ENCODE results near the gene CHMP2B.
A peak's percentile ranks its signal among the peaks of the same experiment; 100 is the strongest.

Gene CHMP2B

GRCh38 chr3:87268646-87269211, 41.6 kb downstream of the CHMP2B start:
- no peak for TF ChIP-seq CTCF (IDR thresholded peaks at IDR 0.05; ENCODE audit: low read length, missing control alignments)
- DNase-seq (ENCODE audit: low read depth), result no peak
- H3K4me3 ChIP-seq (replicated peaks; ENCODE audit: low read depth, low read length), result no peak overlapping the region

- no peak for DNase-seq (ENCODE audit: low read depth)
- no peak for TF ChIP-seq CTCF (IDR thresholded peaks at IDR 0.05; ENCODE audit: low read length, missing control alignments)
- no peak overlapping the region for H3K4me3 ChIP-seq (replicated peaks; ENCODE audit: low read depth, low read length)
These were observed 42.6 kb downstream of the CHMP2B start for GRCh38 chr3:87269723-87270122.

GRCh38 chr3:87270908-87271700, 44.0 kb downstream of the CHMP2B start:
- peak; percentile 31 for DNase-seq (ENCODE audit: low read depth)
- H3K4me3 ChIP-seq (replicated peaks; ENCODE audit: low read depth, low read length), result no peak overlapping the region
- TF ChIP-seq CTCF (IDR thresholded peaks at IDR 0.05; ENCODE audit: low read length, missing control alignments), result no peak

- no peak overlapping the region for H3K4me3 ChIP-seq (replicated peaks; ENCODE audit: low read depth, low read length)
- TF ChIP-seq CTCF (IDR thresholded peaks at IDR 0.05; ENCODE audit: low read length, missing control alignments), result no peak
- DNase-seq (ENCODE audit: low read depth), result no peak
These were observed 45.7 kb downstream of the CHMP2B start for GRCh38 chr3:87272718-87273341.

- no peak for TF ChIP-seq CTCF (IDR thresholded peaks at IDR 0.05; ENCODE audit: low read length, missing control alignments)
- no peak within 1 kb of the TSS for H3K4me3 ChIP-seq (replicated peaks; ENCODE audit: low read depth, low read length)
- no peak for DNase-seq (ENCODE audit: low read depth)
These were observed 49.4 kb downstream of the CHMP2B start, which contains the start of gene POU1F1 for GRCh38 chr3:87276484-87276883. Gene POU1F1 (minus strand): TSS chr3:87276584. CDS start chr3:87276462, 122 bp downstream.

GRCh38 chr3:87287011-87287410, 59.9 kb downstream of the CHMP2B start:
- no peak for TF ChIP-seq CTCF (IDR thresholded peaks at IDR 0.05; ENCODE audit: low read length, missing control alignments)
- DNase-seq (ENCODE audit: low read depth), result peak; percentile 8

More at GRCh38 chr3:87287011-87287410, 59.9 kb downstream of the CHMP2B start:
- H3K4me3 ChIP-seq (replicated peaks; ENCODE audit: low read depth, low read length), result no peak overlapping the region
